ENCODE measurements around the gene APOD.

The APOD gene

GRCh38 chr3:195563317-195563716 lies 20.4 kb downstream of the APOD start (continued):
- TF ChIP-seq ZNF658 (tag by site-specific recombination; IDR thresholded peaks at IDR 0.05) (no peak), PATZ1 (tag by site-specific recombination; IDR thresholded peaks at IDR 0.05) (no peak), GLI4 (tag by site-specific recombination; IDR thresholded peaks at IDR 0.05) (no peak), ZNF555 (tag by site-specific recombination; conservative IDR thresholded peaks at IDR 0.05) (no peak), ZNF558 (tag by site-specific recombination; IDR thresholded peaks at IDR 0.05) (no peak), ZBTB20 (tag by site-specific recombination; IDR thresholded peaks at IDR 0.05) (no peak), ZNF514 (tag by site-specific recombination; IDR thresholded peaks at IDR 0.05) (no peak)
- TF ChIP-seq, protein P1, sequence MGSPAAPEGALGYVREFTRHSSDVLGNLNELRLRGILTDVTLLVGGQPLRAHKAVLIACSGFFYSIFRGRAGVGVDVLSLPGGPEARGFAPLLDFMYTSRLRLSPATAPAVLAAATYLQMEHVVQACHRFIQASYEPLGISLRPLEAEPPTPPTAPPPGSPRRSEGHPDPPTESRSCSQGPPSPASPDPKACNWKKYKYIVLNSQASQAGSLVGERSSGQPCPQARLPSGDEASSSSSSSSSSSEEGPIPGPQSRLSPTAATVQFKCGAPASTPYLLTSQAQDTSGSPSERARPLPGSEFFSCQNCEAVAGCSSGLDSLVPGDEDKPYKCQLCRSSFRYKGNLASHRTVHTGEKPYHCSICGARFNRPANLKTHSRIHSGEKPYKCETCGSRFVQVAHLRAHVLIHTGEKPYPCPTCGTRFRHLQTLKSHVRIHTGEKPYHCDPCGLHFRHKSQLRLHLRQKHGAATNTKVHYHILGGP (tag by site-specific recombination; IDR thresholded peaks at IDR 0.05), result no peak

DNA sequence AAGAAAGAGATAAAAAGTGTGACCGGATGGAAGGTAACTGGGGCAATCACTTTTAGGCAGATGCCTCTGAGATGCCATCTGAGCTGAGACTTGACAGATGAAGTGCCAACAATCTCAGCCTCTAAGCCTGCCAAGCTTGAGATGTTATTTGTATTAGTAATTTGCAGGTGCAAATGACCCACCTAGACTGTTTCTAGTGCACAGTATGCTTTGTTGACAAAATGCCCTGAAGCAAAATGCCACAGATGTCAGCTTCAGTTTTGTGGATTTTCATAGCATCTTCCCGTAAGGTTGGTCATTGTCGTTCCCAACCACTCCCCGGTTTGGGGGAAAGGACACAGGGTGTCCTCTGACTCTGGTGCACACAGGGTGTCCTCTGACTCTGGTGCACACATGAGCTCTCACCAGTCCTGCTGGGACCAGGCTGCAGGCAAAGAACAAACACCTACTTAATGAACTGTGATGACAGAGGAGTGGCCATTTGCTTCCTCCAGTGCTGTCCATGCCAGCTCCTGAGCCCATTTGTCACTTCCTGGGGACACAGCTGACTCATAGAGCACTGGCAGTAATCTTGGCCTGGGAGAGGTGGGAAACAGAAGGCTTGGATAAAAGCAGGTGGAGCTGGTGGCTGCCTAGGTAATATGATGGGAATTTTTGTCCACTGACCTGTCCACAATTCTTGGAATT lies 23.9 kb downstream of the APOD start:
- Histone ChIP-seq H3K4me1 (ENCODE audit: control insufficient read depth, insufficient read depth, low read length) (no peaks in the 10 kb centered on the region), H3K4me3 (ENCODE audit: low read depth, low read length) (no peak overlapping the region), H3K27ac (ENCODE audit: extremely low read depth, low read depth, low read length) (no peak overlapping the region), H3K9me3 (ENCODE audit: control insufficient read depth, insufficient read depth, low read depth, low read length) (no peaks in the 10 kb centered on the region), H3K36me3 (ENCODE audit: control insufficient read depth in 2 of 2, insufficient read depth in 1 of 2, low read length in 2 of 2) (no peaks in the 10 kb centered on the region)
- ChIA-PET CTCF (interaction anchor here (0.6 to 0.9 kb wide), 3 partner anchors 8 to 334 kb away, joined by 3 read pairs; no protein-coding TSS in a partner anchor), POLR2A (interaction anchor here (0.9 kb wide), 1 partner anchor 17 kb away, joined by 3 read pairs; no protein-coding TSS in a partner anchor)
- TF ChIP-seq ZIC2 (tag by site-specific recombination; IDR thresholded peaks at IDR 0.05) (peak; percentile 75), TRIM28 (IDR thresholded peaks at IDR 0.05; ENCODE audit: borderline replicate concordance, low read length) (no peak)

GRCh38 chr3:195558602-195559001 lies 25.1 kb downstream of the APOD start:
- Histone ChIP-seq H3K4me1 (ENCODE audit: control insufficient read depth, insufficient read depth, low read length) (no peaks in the 10 kb centered on the region), H3K4me3 (ENCODE audit: low read depth, low read length) (no peak overlapping the region), H3K27ac (ENCODE audit: extremely low read depth, low read depth, low read length) (no peak overlapping the region), H3K9me3 (ENCODE audit: control insufficient read depth, insufficient read depth, low read depth, low read length) (no peaks in the 10 kb centered on the region), H3K36me3 (ENCODE audit: control insufficient read depth in 2 of 2, insufficient read depth in 1 of 2, low read length in 2 of 2) (no peaks in the 10 kb centered on the region)
- POLR2A ChIA-PET, result interaction anchor here (1.0 kb wide), 1 partner anchor 15 kb away, joined by 3 read pairs; the partner anchor contains the start of gene PPP1R2
- TF ChIP-seq SCRT1 (tag by site-specific recombination; IDR thresholded peaks at IDR 0.05; ENCODE audit: borderline replicate concordance) (0 out of 2 replicates have a peak, but pooled peaks have one; percentile 56), CTCF (tag by site-specific recombination; IDR thresholded peaks at IDR 0.05) (peak; percentile 13; the same call in 1 of the 2 replicates), ZNF677 (tag by site-specific recombination; IDR thresholded peaks at IDR 0.05) (peak; percentile 54; the same call in 1 of the 2 replicates), ZNF544 (tag by site-specific recombination; IDR thresholded peaks at IDR 0.05) (no peak), ZIC2 (tag by site-specific recombination; IDR thresholded peaks at IDR 0.05) (0 out of 2 replicates have a peak, but pooled peaks have one; percentile 14), GLI2 (tag by site-specific recombination; IDR thresholded peaks at IDR 0.05; ENCODE audit: borderline replicate concordance, low read depth) (no peak), ZNF335 (tag by site-specific recombination; conservative IDR thresholded peaks at IDR 0.05) (peak; percentile 58; the same call in 1 of the 2 replicates), SCRT2 (tag by site-specific recombination; IDR thresholded peaks at IDR 0.05) (peak; percentile 72), GLIS1 (tag by site-specific recombination; IDR thresholded peaks at IDR 0.05) (peak; percentile 82), ZNF654 (tag by site-specific recombination; IDR thresholded peaks at IDR 0.05; ENCODE audit: low read depth) (peak; percentile 50)
- CTCF ChIA-PET, result interaction anchor here (0.6 to 1.3 kb wide), 6 partner anchors 8 to 925 kb away, joined by 3 to 6 read pairs (median 3); no protein-coding TSS in a partner anchor

Measured in HEK293 (cell line).